ENCODE data around the gene PAQR5.

DNA sequence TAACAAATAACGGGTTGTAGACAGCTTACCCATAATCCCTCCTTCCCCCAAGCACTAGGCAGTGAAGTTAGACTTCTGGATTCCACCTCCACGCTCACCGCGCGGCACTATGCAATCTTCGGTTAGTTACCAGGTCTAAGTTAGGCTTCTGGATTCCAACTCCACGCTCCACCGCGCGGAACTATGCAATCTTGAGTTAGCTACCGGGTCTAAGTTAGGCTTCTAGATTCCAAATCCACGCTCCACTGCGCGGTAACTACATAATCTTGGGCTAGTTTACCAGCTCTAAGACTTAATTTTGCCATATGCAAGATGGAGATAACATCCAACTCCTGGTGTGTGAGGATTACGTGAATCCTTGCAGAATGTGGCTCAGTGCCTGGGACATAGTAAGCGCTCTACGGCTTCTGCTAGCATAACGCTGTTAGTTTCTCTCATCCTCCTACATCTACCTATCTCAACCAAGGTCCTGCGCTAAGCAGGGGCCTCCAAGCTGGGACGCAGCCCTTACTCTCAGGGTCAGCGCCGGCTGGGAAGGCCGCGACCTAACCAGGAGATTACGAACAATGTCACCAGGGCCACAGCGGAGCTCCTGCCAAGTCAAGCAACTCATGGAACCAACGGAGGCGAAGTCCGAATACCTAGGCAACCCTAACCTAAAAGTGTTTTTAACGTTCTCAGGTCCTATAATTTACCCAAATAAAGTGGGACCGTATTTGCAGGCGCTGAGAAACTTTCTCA lies 153.4 kb downstream of the PAQR5 start:
- TF ChIP-seq, protein P1, sequence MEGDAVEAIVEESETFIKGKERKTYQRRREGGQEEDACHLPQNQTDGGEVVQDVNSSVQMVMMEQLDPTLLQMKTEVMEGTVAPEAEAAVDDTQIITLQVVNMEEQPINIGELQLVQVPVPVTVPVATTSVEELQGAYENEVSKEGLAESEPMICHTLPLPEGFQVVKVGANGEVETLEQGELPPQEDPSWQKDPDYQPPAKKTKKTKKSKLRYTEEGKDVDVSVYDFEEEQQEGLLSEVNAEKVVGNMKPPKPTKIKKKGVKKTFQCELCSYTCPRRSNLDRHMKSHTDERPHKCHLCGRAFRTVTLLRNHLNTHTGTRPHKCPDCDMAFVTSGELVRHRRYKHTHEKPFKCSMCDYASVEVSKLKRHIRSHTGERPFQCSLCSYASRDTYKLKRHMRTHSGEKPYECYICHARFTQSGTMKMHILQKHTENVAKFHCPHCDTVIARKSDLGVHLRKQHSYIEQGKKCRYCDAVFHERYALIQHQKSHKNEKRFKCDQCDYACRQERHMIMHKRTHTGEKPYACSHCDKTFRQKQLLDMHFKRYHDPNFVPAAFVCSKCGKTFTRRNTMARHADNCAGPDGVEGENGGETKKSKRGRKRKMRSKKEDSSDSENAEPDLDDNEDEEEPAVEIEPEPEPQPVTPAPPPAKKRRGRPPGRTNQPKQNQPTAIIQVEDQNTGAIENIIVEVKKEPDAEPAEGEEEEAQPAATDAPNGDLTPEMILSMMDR (IDR thresholded peaks at IDR 0.05; ENCODE audit: extremely low read depth in 1 of 2, insufficient read depth in 1 of 2, low read depth in 1 of 2, low read length in 2 of 2) = no peak
- no peak for TF ChIP-seq POLR2AphosphoS5 (IDR thresholded peaks at IDR 0.05; ENCODE audit: insufficient read depth, low read depth, low read length)
- TF ChIP-seq POLR2A (IDR thresholded peaks at IDR 0.05; ENCODE audit: low read depth, low read length) = no peak

Data from endothelial cell of umbilical vein (primary cell).